A673 (cell line): ENCODE data around the gene LRP1B. TPM values are rescaled to one million over a fixed set of nuclear protein-coding genes. Genes with fewer than 3 reads are reported as not detected.

Experiments used
- BruUV-seq: library from RNA; stranded (reverse); fragments of 400-500 nt; replicated peaks from 2 replicates; lab custom pipeline; 2021; lab: Mats Ljungman, UMichigan
- CTCF ChIA-PET: fragments of 300-600 bp; sonication (Branson Sonifier 250); formaldehyde crosslinking; loops from one replicate; lab custom pipeline; 2022; ENCODE audit warnings: antibody characterized with exemption; lab: Charles Lee
- POLR2A ChIA-PET: fragments of 300-600 bp; sonication (Branson Sonifier 250); formaldehyde crosslinking; loops from one replicate; lab custom pipeline; 2022; ENCODE audit warnings: antibody characterized with exemption; ENCODE audit not compliant: low non-redundant PET; lab: Charles Lee
- DNase-seq: peaks from one replicate; pipeline ENCODE4 v3.0.0-alpha.2; 2015; ENCODE audit warnings: low spot score
- H3K27ac ChIP-seq: fragments of 200-600 bp; sonication (generic); 2 replicates; pipeline ENCODE4 v1.5.1; 2016; ENCODE audit warnings: mixed run types, low read depth, mild to moderate bottlenecking, mixed read lengths, antibody characterized with exemption, low read length; ENCODE audit not compliant: poor library complexity, severe bottlenecking
- H3K27me3 ChIP-seq: fragments of 200-600 bp; sonication (generic); replicated peaks from 2 replicates; pipeline ENCODE4 v1.6.1; 2017; ENCODE audit warnings: mixed run types, low read depth, mild to moderate bottlenecking, mixed read lengths, antibody characterized with exemption, low read length; ENCODE audit not compliant: insufficient read depth, poor library complexity
- H3K36me3 ChIP-seq: fragments of 200-600 bp; sonication (generic); 2 replicates; pipeline ENCODE4 v1.6.1; 2016; ENCODE audit warnings: mixed run types, mild to moderate bottlenecking, mixed read lengths, antibody characterized with exemption, low read length; ENCODE audit not compliant: insufficient read depth, poor library complexity, severe bottlenecking
- H3K4me1 ChIP-seq: fragments of 200-600 bp; sonication (generic); 2 replicates; pipeline ENCODE4 v1.6.1; 2017; ENCODE audit warnings: mixed run types, mild to moderate bottlenecking, mixed read lengths, antibody characterized with exemption, low read length; ENCODE audit not compliant: insufficient read depth, poor library complexity, severe bottlenecking
- H3K4me3 ChIP-seq: fragments of 200-600 bp; sonication (generic); 2 replicates; pipeline ENCODE4 v1.5.1; 2016; ENCODE audit warnings: low read depth, mixed run types, mild to moderate bottlenecking, mixed read lengths, low read length; ENCODE audit not compliant: poor library complexity, severe bottlenecking
- H3K9me3 ChIP-seq: fragments of 200-600 bp; sonication (generic); 2 replicates; pipeline ENCODE4 v1.6.1; 2016; ENCODE audit warnings: mixed run types, low read depth, mild to moderate bottlenecking, mixed read lengths, antibody characterized with exemption, low read length; ENCODE audit not compliant: poor library complexity, severe bottlenecking
- CTCF ChIP-seq: fragments of 300-800, 200-600 bp; sonication (generic); conservative IDR thresholded peaks from 2 replicates; pipeline ENCODE4 v1.5.1; 2017; ENCODE audit warnings: low read depth, mild to moderate bottlenecking, antibody characterized with exemption, low read length, moderate library complexity, mixed read lengths
- EZH2 ChIP-seq: fragments of 200-600 bp; sonication (generic); IDR thresholded peaks from 2 replicates; pipeline ENCODE4 v1.6.1; 2017; ENCODE audit warnings: borderline replicate concordance, low read depth, mild to moderate bottlenecking, mixed read lengths, antibody characterized with exemption, low read length; ENCODE audit not compliant: poor library complexity, severe bottlenecking
- intact Hi-C: fragments of 100-400 bp; cut with micrococcal nuclease; formaldehyde crosslinking; loops from one replicate; pipeline ENCODE4 v1.10.0; 2022; ENCODE audit not compliant: unreplicated experiment
- total RNA-seq: library from RNA; stranded (reverse); gene quantifications from 2 replicates; pipeline ENCODE4 v1.2.3, GENCODE V29; 2021

LRP1B gene
- total RNA-seq, 1 experiment from 2014 or later, result 9.9 TPM

GRCh38 chr2:141381946-141382345 is 748.9 kb downstream of the LRP1B start:
- Histone ChIP-seq H3K27me3 (no peaks in the 10 kb centered on the region), H3K9me3 (peaks cover 8% of the 10 kb centered on the region), H3K27ac (no peak overlapping the region), H3K4me1 (no peaks in the 10 kb centered on the region), H3K4me3 (no peak overlapping the region), H3K36me3 (no peaks in the 10 kb centered on the region)
- intact Hi-C loops, result no loop called here
- TF ChIP-seq EZH2 (no peak), CTCF (no peak)
- DNase-seq, result no peak
- ChIA-PET CTCF (no interaction called here), POLR2A (no interaction called here)
- BruUV-seq, result no TSS peak

GRCh38 chr2:141380008-141380979 is 750.5 kb downstream of the LRP1B start:
- H3K27me3 ChIP-seq, result no peaks in the 10 kb centered on the region
- BruUV-seq, result no TSS peak
- H3K36me3 ChIP-seq, result no peaks in the 10 kb centered on the region
- no peaks in the 10 kb centered on the region for H3K4me1 ChIP-seq
- no peak overlapping the region for H3K27ac ChIP-seq
- H3K4me3 ChIP-seq, result no peak overlapping the region
- ChIA-PET POLR2A (no interaction called here), CTCF (no interaction called here)
- H3K9me3 ChIP-seq, result peaks cover 8% of the 10 kb centered on the region
- intact Hi-C loops, result no loop called here
- TF ChIP-seq EZH2 (no peak), CTCF (no peak)
- no peak for DNase-seq

- no peaks in the 10 kb centered on the region for H3K27me3 ChIP-seq
- H3K9me3 ChIP-seq, result no peaks in the 10 kb centered on the region
- intact Hi-C loops, result no loop called here
- ChIA-PET CTCF (no interaction called here), POLR2A (no interaction called here)
- no peak overlapping the region for H3K4me3 ChIP-seq
- no peak overlapping the region for H3K27ac ChIP-seq
- H3K4me1 ChIP-seq, result no peaks in the 10 kb centered on the region
- BruUV-seq, result no TSS peak
- TF ChIP-seq EZH2, result no peak
- no peak for TF ChIP-seq CTCF
- no peaks in the 10 kb centered on the region for H3K36me3 ChIP-seq
- no peak for DNase-seq
Observed at GRCh38 chr2:141364821-141365220, 766.0 kb downstream of the LRP1B start.
